Activated CD4-positive, CD25-positive, alpha-beta regulatory T cell (primary cell): Measurements from ENCODE around the gene SLC25A23.
"Not testable (repeated sequence)": the region's sequence is repeated elsewhere in the genome, so short reads cannot be mapped to it uniquely, and the experiment has no call there.

ENCODE experiments used
- DNase-seq, 4 experiments: peaks; one replicate each; lab custom pipeline; 2025; lab: John Stamatoyannopoulos, UW

Gene SLC25A23

GRCh38 chr19:6459262-6460098 lies at the start of gene SLC25A23:
SLC25A23 (minus strand) TSS chr19:6459792; CDS start chr19:6459628, 164 bp downstream.
- DNase-seq: peak in 3 of 4 experiments; percentile 25 to 41 (median 34)

GRCh38 chr19:6508028-6508771 lies 48.6 kb upstream of the SLC25A23 start:
- DNase-seq: not testable (repeated sequence)

- DNase-seq: no peak
Observed at GRCh38 chr19:6503407-6504201, 44.0 kb upstream of the SLC25A23 start.

GRCh38 chr19:6501740-6502648 lies 42.4 kb upstream of the SLC25A23 start, which contains the start of gene TUBB4A:
TUBB4A (minus strand) TSS chr19:6502309; CDS start chr19:6502212, 97 bp downstream.
- no peak for DNase-seq

- DNase-seq: no peak
Observed at GRCh38 chr19:6500837-6501739, 41.5 kb upstream of the SLC25A23 start.

- no peak for DNase-seq
Observed at GRCh38 chr19:6499052-6499790, 39.6 kb upstream of the SLC25A23 start.

GRCh38 chr19:6498294-6499036 lies 38.9 kb upstream of the SLC25A23 start:
- DNase-seq: no peak

GRCh38 chr19:6495947-6496346 lies 36.4 kb upstream of the SLC25A23 start:
- DNase-seq: no peak

- DNase-seq: no peak
Observed at GRCh38 chr19:6494438-6495036, 34.9 kb upstream of the SLC25A23 start.

GRCh38 chr19:6491802-6492592 lies 32.4 kb upstream of the SLC25A23 start:
- DNase-seq: no peak

GRCh38 chr19:6490134-6490533 lies 30.5 kb upstream of the SLC25A23 start:
- DNase-seq: no peak

GRCh38 chr19:6489278-6490061 lies 29.9 kb upstream of the SLC25A23 start:
- DNase-seq: no peak

- no peak for DNase-seq
Observed at GRCh38 chr19:6484831-6485230, 25.2 kb upstream of the SLC25A23 start.

GRCh38 chr19:6484230-6484629 lies 24.6 kb upstream of the SLC25A23 start:
- DNase-seq: no peak

GRCh38 chr19:6483235-6483634 lies 23.6 kb upstream of the SLC25A23 start:
- no peak for DNase-seq

GRCh38 chr19:6482343-6482686 lies 22.7 kb upstream of the SLC25A23 start:
- DNase-seq: no peak
